Breast epithelium (tissue), 3 donors: ENCODE measurements around the gene TRAFD1.

Experiments
- POLR2A ChIP-seq: fragments of 450-650 bp; IDR thresholded peaks from one replicate; pipeline ENCODE4 v1.6.1; 2016; ENCODE audit warnings: antibody characterized with exemption, mild to moderate bottlenecking, moderate library complexity
- POLR2AphosphoS5 ChIP-seq, 3 donors: sonication (generic); formaldehyde crosslinking; IDR thresholded peaks; one replicate each; pipeline ENCODE4 v1.6.1; 2017; ENCODE audit warnings: antibody characterized with exemption in 3 of 3
- TF ChIP-seq, protein P1 (sequence below), 3 donors: fragments of 450-650 bp; IDR thresholded peaks; one replicate each; pipeline ENCODE4 v1.5.1; 2016 to 2017; ENCODE audit warnings: antibody characterized with exemption in 3 of 3, mild to moderate bottlenecking in 3 of 3, moderate library complexity in 3 of 3

DNA sequence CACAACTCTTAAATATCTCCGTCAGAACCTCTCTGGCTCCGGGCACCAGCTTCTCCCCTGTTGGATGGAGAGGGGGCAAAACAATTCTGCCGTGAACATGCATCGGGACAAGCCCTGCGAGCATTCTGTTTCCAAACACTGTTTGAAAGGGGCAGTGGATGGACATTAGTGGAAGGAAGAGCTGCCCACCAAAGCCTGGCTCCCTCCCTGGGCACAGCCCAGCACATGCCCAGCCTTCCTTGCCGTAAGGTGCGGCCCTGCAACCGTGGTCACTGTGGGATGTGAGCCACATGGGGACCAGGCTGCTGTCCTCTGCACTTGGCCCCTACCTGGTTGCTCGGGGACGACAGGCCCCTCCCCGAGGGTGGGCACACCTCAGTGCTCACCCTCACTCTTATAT is 54.0 kb downstream of the TRAFD1 start:
- TF ChIP-seq POLR2A (no peak), POLR2AphosphoS5 (IDR thresholded peaks at IDR 0.05) (no peak)
- TF ChIP-seq, protein P1, sequence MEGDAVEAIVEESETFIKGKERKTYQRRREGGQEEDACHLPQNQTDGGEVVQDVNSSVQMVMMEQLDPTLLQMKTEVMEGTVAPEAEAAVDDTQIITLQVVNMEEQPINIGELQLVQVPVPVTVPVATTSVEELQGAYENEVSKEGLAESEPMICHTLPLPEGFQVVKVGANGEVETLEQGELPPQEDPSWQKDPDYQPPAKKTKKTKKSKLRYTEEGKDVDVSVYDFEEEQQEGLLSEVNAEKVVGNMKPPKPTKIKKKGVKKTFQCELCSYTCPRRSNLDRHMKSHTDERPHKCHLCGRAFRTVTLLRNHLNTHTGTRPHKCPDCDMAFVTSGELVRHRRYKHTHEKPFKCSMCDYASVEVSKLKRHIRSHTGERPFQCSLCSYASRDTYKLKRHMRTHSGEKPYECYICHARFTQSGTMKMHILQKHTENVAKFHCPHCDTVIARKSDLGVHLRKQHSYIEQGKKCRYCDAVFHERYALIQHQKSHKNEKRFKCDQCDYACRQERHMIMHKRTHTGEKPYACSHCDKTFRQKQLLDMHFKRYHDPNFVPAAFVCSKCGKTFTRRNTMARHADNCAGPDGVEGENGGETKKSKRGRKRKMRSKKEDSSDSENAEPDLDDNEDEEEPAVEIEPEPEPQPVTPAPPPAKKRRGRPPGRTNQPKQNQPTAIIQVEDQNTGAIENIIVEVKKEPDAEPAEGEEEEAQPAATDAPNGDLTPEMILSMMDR (IDR thresholded peaks at IDR 0.05) = no peak
